Stimulated activated effector memory CD8-positive, alpha-beta T cell treated with anti-CD3 and anti-CD28 coated beads, Interleukin-12 subunit alpha, Interleukin-12 subunit beta, amount 100 ng/mL, for 72 hours (primary cell): ENCODE data around the gene AHCY.

Source experiments
- ATAC-seq: fragments of 150-1000 bp; cut with Tn5 transposase; 2 replicates; pipeline ENCODE4 v1.10.0; 2021
- DNase-seq, 2 donors: peaks; one replicate each; pipeline ENCODE4 v3.0.0; 2021 to 2022; ENCODE audit warnings: low spot score in 2 of 2
- H3K27ac Mint-ChIP-seq: one replicate; pipeline ENCODE4 v1.8.0; 2022; ENCODE audit warnings: mild to moderate bottlenecking, mixed read lengths
- H3K36me3 Mint-ChIP-seq: one replicate; pipeline ENCODE4 v1.8.0; 2022; ENCODE audit warnings: mild to moderate bottlenecking, mixed read lengths
- H3K4me1 Mint-ChIP-seq: one replicate; pipeline ENCODE4 v1.8.0; 2022; ENCODE audit warnings: mixed read lengths
- H3K4me3 Mint-ChIP-seq: one replicate; pipeline ENCODE4 v1.8.0; 2022; ENCODE audit warnings: mild to moderate bottlenecking, mixed read lengths
- H3K9me3 Mint-ChIP-seq: one replicate; pipeline ENCODE4 v1.8.0; 2022; ENCODE audit warnings: mixed read lengths

Gene AHCY

DNA sequence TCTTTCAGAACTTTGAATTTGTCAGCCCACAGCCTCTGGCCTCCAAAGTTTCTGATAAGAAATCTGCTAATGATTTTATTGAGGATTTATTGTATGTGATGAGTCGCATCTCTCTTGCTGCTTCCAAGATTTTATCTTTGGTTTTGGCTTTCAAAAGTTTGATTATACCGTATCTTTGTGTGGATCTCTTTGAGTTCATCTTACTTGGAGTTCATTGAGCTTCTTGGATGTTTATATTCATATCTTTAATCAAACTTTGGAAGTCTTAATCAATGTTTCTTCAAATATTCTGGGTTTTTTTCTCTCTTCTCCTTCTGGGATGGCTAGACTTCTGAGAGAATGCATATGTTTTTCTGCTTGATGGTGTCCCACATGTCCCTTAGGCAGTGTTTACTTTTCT lies 65.2 kb downstream of the AHCY start:
- Mint-ChIP-seq H3K4me3 (no peak overlapping the region), H3K36me3 (no peaks in the 10 kb centered on the region), H3K27ac (no peak overlapping the region)

GRCh38 chr20:34235875-34236274 lies 67.3 kb downstream of the AHCY start:
- Mint-ChIP-seq H3K27ac (no peak overlapping the region), H3K36me3 (no peaks in the 10 kb centered on the region), H3K4me1 (no peaks in the 10 kb centered on the region), H3K4me3 (no peak overlapping the region), H3K9me3 (peaks cover 10% of the 10 kb centered on the region)
- no peak for DNase-seq
- ATAC-seq = no peak

More for the DNA sequence above, 65.2 kb downstream of the AHCY start:
- H3K9me3 Mint-ChIP-seq = peaks cover 10% of the 10 kb centered on the region
- no peaks in the 10 kb centered on the region for H3K4me1 Mint-ChIP-seq
- DNase-seq (no peak), ATAC-seq (no peak)

GRCh38 chr20:34233687-34234086 lies 69.5 kb downstream of the AHCY start:
- DNase-seq = no peak
- Mint-ChIP-seq H3K27ac (no peak overlapping the region), H3K4me1 (no peaks in the 10 kb centered on the region), H3K9me3 (peaks cover 8% of the 10 kb centered on the region), H3K36me3 (no peaks in the 10 kb centered on the region), H3K4me3 (no peak overlapping the region)
- ATAC-seq = no peak

- no peak overlapping the region for H3K27ac Mint-ChIP-seq
These were observed 70.6 kb downstream of the AHCY start for GRCh38 chr20:34232494-34233087.

GRCh38 chr20:34231634-34232033 lies 71.5 kb downstream of the AHCY start:
- ATAC-seq (no peak), DNase-seq (no peak)
- Mint-ChIP-seq H3K4me1 (no peaks in the 10 kb centered on the region), H3K36me3 (no peaks in the 10 kb centered on the region), H3K9me3 (no peaks in the 10 kb centered on the region), H3K4me3 (no peak overlapping the region), H3K27ac (no peak overlapping the region)

More at GRCh38 chr20:34232494-34233087, 70.6 kb downstream of the AHCY start:
- no peak for ATAC-seq
- Mint-ChIP-seq H3K9me3 (no peaks in the 10 kb centered on the region), H3K4me3 (no peak overlapping the region), H3K36me3 (no peaks in the 10 kb centered on the region), H3K4me1 (no peaks in the 10 kb centered on the region)
- DNase-seq = no peak
